K562 (cell line): Measurements from ENCODE around the gene ACTN1. TPM values are rescaled to one million over a fixed set of nuclear protein-coding genes. Genes with fewer than 3 reads are reported as not detected.

ENCODE experiments used
- ATAC-seq: fragments of 200-7000 bp; cut with Tn5 transposase; 3 replicates; pipeline ENCODE4 v1.9.1; 2020; ENCODE audit warnings: moderate library complexity
- BruUV-seq: library from RNA; stranded (reverse); fragments of 400-500 nt; replicated peaks from 2 replicates; lab custom pipeline; 2021; lab: Mats Ljungman, UMichigan
- CTCF ChIA-PET: fragments of 300-600 bp; formaldehyde crosslinking; extraction: SDS; loops from one replicate; lab custom pipeline; 2021; ENCODE audit warnings: low intra/inter-chr PET ratio; lab: Yijun Ruan, JAX
- POLR2A ChIA-PET: fragments of 300-600, 350-650 bp; sonication (Branson Sonifier 250); formaldehyde crosslinking; extraction: SDS; loops from one replicate; lab custom pipeline; 2021; ENCODE audit warnings: antibody characterized with exemption, inconsistent platforms; lab: Yijun Ruan, JAX
- DNase-seq, 4 experiments: peaks; one replicate each; pipeline versions ENCODE4 v3.0.0 to v3.0.0-alpha.2; 2011 to 2018; ENCODE audit warnings: low spot score in 3 of 4, mixed read lengths in 3 of 4; ENCODE audit errors: extremely low read depth in 1 of 4
- FAIRE-seq: peaks from 2 replicates; lab custom pipeline; 2011; peaks lifted over from hg19 to GRCh38; lab: Jason Lieb, UNC
- H2AFZ ChIP-seq: 2 replicates; pipeline ENCODE4 v1.6.0; 2011; ENCODE audit warnings: low read depth, low read length, control low read depth, inconsistent platforms
- H3K27ac ChIP-seq: fragments of 200-600 bp; 3 replicates; pipeline ENCODE4 v1.8.0; 2011; ENCODE audit warnings: low read depth, mild to moderate bottlenecking, control low read depth, inconsistent platforms, low read length, moderate library complexity, mixed read lengths; ENCODE audit errors: extremely low read depth
- H3K27me3 ChIP-seq, 2 experiments: fragments of 300-600 bp in 1 of 2; 2 replicates in 1 of 2; 3 replicates in 1 of 2; pipeline versions ENCODE4 v1.6.0 to v1.8.0; 2011; ENCODE audit warnings: inconsistent platforms in 2 of 2, low read length in 2 of 2, mild to moderate bottlenecking in 1 of 2, mixed read lengths in 1 of 2, moderate library complexity in 1 of 2; ENCODE audit not compliant: control insufficient read depth in 2 of 2, insufficient read depth in 2 of 2
- H3K36me3 ChIP-seq: fragments of 300-600 bp; 3 replicates; pipeline ENCODE4 v1.8.0; 2011; ENCODE audit warnings: mild to moderate bottlenecking, low read length, inconsistent platforms; ENCODE audit not compliant: control insufficient read depth, insufficient read depth
- H3K4me1 ChIP-seq, 2 experiments: fragments of 200-600 bp in 1 of 2; replicated peaks in 1 of 2; 2 replicates in 1 of 2; 3 replicates in 1 of 2; pipeline versions ENCODE4 v1.5.1 to v1.8.0; 2011; ENCODE audit warnings: inconsistent platforms in 2 of 2, low read length in 2 of 2, mild to moderate bottlenecking in 1 of 2, mixed read lengths in 1 of 2, moderate library complexity in 1 of 2; ENCODE audit not compliant: control insufficient read depth in 2 of 2, insufficient read depth in 2 of 2
- H3K4me2 ChIP-seq: 2 replicates; pipeline ENCODE4 v1.6.1; 2011; ENCODE audit warnings: low read length, control low read depth, inconsistent platforms, mixed read lengths; ENCODE audit not compliant: insufficient read depth
- H3K4me3 ChIP-seq: fragments of 200-600 bp; sonication (generic), shearing (Covaris generic); 2 replicates; pipeline ENCODE4 v1.5.1; 2016; ENCODE audit warnings: control low read depth, inconsistent platforms
- H3K79me2 ChIP-seq: fragments of 200-600 bp; 3 replicates; pipeline ENCODE4 v1.8.0; 2011; ENCODE audit warnings: low read length, inconsistent platforms; ENCODE audit not compliant: control insufficient read depth, insufficient read depth
- H3K9ac ChIP-seq, 2 experiments: 2 replicates each; pipeline versions ENCODE4 v1.6.0 to v1.6.1; 2011; ENCODE audit warnings: low read depth in 2 of 2, low read length in 2 of 2, control low read depth in 1 of 2, inconsistent platforms in 1 of 2, mild to moderate bottlenecking in 1 of 2, mixed read lengths in 1 of 2; ENCODE audit not compliant: insufficient read depth in 1 of 2
- H3K9me1 ChIP-seq: one replicate; pipeline ENCODE4 v1.6.0; 2011; ENCODE audit warnings: inconsistent platforms, mild to moderate bottlenecking, low read length, moderate library complexity; ENCODE audit not compliant: control insufficient read depth, insufficient read depth
- H3K9me3 ChIP-seq: replicated peaks from 2 replicates; pipeline ENCODE4 v1.5.1; 2011; ENCODE audit warnings: low read depth, low read length, inconsistent platforms; ENCODE audit not compliant: control insufficient read depth, insufficient read depth
- H4K20me1 ChIP-seq: replicated peaks from 2 replicates; pipeline ENCODE4 v1.6.1; 2011; ENCODE audit warnings: low read length, inconsistent platforms, mixed read lengths; ENCODE audit not compliant: control insufficient read depth, insufficient read depth
- DNMT1 ChIP-seq: fragments of 450-650 bp; IDR thresholded peaks from 2 replicates; pipeline ENCODE4 v1.6.1; 2016; ENCODE audit warnings: antibody characterized with exemption, mild to moderate bottlenecking
- EHMT2 ChIP-seq: fragments of 450-650 bp; IDR thresholded peaks from 2 replicates; pipeline ENCODE4 v1.6.1; 2018; ENCODE audit warnings: antibody characterized with exemption
- HINFP ChIP-seq: fragments of 450-650 bp; conservative IDR thresholded peaks from 2 replicates; pipeline ENCODE4 v1.6.1; 2016; ENCODE audit warnings: missing genetic modification characterization, low read depth, mild to moderate bottlenecking, control low read depth, missing compliant biosample characterization
- POLR3G ChIP-seq: IDR thresholded peaks from 2 replicates; pipeline ENCODE4 v1.6.1; 2011; ENCODE audit not compliant: insufficient read length, insufficient replicate concordance; ENCODE audit errors: extremely low read depth
- RFX7 ChIP-seq: fragments of 250-450 bp; sonication (Bioruptor Pico); IDR thresholded peaks from 2 replicates; pipeline ENCODE4 v1.5.1; 2021; ENCODE audit warnings: mild to moderate bottlenecking
- STAT5A ChIP-seq: IDR thresholded peaks from 2 replicates; pipeline ENCODE4 v1.6.1; 2012; ENCODE audit warnings: low read length, inconsistent platforms, borderline replicate concordance
- TFAM ChIP-seq: fragments of 250-450 bp; sonication (Bioruptor Pico); conservative IDR thresholded peaks from 2 replicates; pipeline ENCODE4 v1.5.0; 2021; ENCODE audit warnings: mild to moderate bottlenecking, moderate library complexity
- ZNF644 ChIP-seq: fragments of 200-800 bp; sonication (Bioruptor generic); IDR thresholded peaks from 2 replicates; pipeline ENCODE4 v1.6.1; 2016; ENCODE audit warnings: low read depth, missing genetic modification characterization, missing compliant biosample characterization
- ZNF655 ChIP-seq: fragments of 250-450 bp; sonication (Bioruptor Pico); IDR thresholded peaks from 2 replicates; pipeline ENCODE4 v1.5.0; 2021
- WGBS: fragments of 100-300 bp; shearing (Covaris generic); methylation state at CpG from one replicate; pipeline ENCODE4 v1.1.6; 2016; ENCODE audit warnings: low coverage, mixed read lengths; ENCODE audit not compliant: insufficient coverage; ENCODE audit errors: missing lambda C conversion rate; 5-methylcytosine and 5-hydroxymethylcytosine counted together
- in situ Hi-C: fragments of 300-500 bp; cut with MboI; formaldehyde crosslinking; loops from 4 replicates; pipeline ENCODE4 v1.15.0; 2018; ENCODE audit warnings: inconsistent platforms, mixed read lengths
- intact Hi-C: fragments of 100-400 bp; cut with micrococcal nuclease; formaldehyde crosslinking; loops from 2 replicates; pipeline ENCODE4 v1.14.2; 2022
- polyA plus RNA-seq, 8 experiments: library from polyadenylated mRNA; depleted of rRNA in 4 of 8; stranded (reverse) in 5 of 8; unstranded in 3 of 8; fragments of >200 nt; fragmentation: Nextera tagmentation in 2 of 8; fragmentation: Illumina TruSeq in 1 of 8; extraction: Ambion mirVana in 2 of 8; extraction: Trizol in 1 of 8; gene quantifications; 2 replicates each; pipeline versions ENCODE4 v1.2.1 to v1.2.3, GENCODE V29; 2011 to 2014; ENCODE audit warnings: inconsistent platforms in 1 of 8, missing spikeins in 1 of 8
- total RNA-seq, 7 experiments: library from RNA; depleted of rRNA in 6 of 7; stranded (reverse); fragments of >200 nt in 6 of 7; fragmentation: Illumina TruSeq in 2 of 7; extraction: Trizol in 2 of 7; gene quantifications; 2 replicates each; pipeline versions ENCODE4 v1.2.1 to v1.2.3, GENCODE V29; 2011 to 2021; ENCODE audit warnings: low replicate concordance in 1 of 7
- TF ChIP-seq, protein P1 (sequence below): fragments of 250-450 bp; sonication (Bioruptor Pico); IDR thresholded peaks from 2 replicates; pipeline ENCODE4 v1.8.0; 2021; ENCODE audit warnings: borderline replicate concordance, mild to moderate bottlenecking, moderate library complexity; ENCODE audit not compliant: poor library complexity, severe bottlenecking
- TF ChIP-seq, protein P2 (sequence below): sonication (generic); formaldehyde crosslinking; IDR thresholded peaks from 2 replicates; pipeline ENCODE4 v1.8.1; 2023; ENCODE audit warnings: mild to moderate bottlenecking, missing genetic modification reagents

The ACTN1 gene
- total and polyA plus RNA-seq, 9 of the 15 experiments (the other 6 are each of a cell fraction or from before 2014, with no cell fraction given) = 2.2 to 67.7 (median 34.5) TPM

- no peak for TF ChIP-seq RFX7 (CRISPR knock-in tag)
These were observed 14.6 kb downstream of the ACTN1 start (continued) for GRCh38 chr14:68964300-68965093.

- no peak for FAIRE-seq
- H3K27ac ChIP-seq = no peak overlapping the region
- peaks cover 12 to 14% of the 10 kb centered on the region in 2 experiments; a peak in 4 of 5 replicates for H3K4me1 ChIP-seq
- no peak overlapping the region for H2AFZ ChIP-seq
- no peaks in the 10 kb centered on the region for H3K9me3 ChIP-seq
- 92% methylated on average over 3 of the region's 3 CpGs for WGBS
- ChIA-PET POLR2A (no interaction called here), CTCF (no interaction called here)
- ATAC-seq = no peak
- DNase-seq = no peak
- no peaks in the 10 kb centered on the region for H3K9me1 ChIP-seq
- TF ChIP-seq EHMT2 (no peak), HINFP (tag) (no peak), ZNF655 (no peak), STAT5A (no peak), TFAM (CRISPR knock-in tag) (no peak), DNMT1 (no peak), ZNF644 (tag) (no peak), POLR3G (no peak)
- TF ChIP-seq, protein P1, sequence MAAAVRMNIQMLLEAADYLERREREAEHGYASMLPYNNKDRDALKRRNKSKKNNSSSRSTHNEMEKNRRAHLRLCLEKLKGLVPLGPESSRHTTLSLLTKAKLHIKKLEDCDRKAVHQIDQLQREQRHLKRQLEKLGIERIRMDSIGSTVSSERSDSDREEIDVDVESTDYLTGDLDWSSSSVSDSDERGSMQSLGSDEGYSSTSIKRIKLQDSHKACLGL (CRISPR knock-in tag) = no peak
- TF ChIP-seq, protein P2, sequence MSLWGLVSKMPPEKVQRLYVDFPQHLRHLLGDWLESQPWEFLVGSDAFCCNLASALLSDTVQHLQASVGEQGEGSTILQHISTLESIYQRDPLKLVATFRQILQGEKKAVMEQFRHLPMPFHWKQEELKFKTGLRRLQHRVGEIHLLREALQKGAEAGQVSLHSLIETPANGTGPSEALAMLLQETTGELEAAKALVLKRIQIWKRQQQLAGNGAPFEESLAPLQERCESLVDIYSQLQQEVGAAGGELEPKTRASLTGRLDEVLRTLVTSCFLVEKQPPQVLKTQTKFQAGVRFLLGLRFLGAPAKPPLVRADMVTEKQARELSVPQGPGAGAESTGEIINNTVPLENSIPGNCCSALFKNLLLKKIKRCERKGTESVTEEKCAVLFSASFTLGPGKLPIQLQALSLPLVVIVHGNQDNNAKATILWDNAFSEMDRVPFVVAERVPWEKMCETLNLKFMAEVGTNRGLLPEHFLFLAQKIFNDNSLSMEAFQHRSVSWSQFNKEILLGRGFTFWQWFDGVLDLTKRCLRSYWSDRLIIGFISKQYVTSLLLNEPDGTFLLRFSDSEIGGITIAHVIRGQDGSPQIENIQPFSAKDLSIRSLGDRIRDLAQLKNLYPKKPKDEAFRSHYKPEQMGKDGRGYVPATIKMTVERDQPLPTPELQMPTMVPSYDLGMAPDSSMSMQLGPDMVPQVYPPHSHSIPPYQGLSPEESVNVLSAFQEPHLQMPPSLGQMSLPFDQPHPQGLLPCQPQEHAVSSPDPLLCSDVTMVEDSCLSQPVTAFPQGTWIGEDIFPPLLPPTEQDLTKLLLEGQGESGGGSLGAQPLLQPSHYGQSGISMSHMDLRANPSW = no peak
- BruUV-seq = no TSS peak
- H3K36me3 ChIP-seq = 0 out of 3 replicates have a peak, but pooled peaks cover 3% of the 10 kb centered on the region
- H3K27me3 ChIP-seq = no peaks in the 10 kb centered on the region
- H4K20me1 ChIP-seq = peaks cover 24% of the 10 kb centered on the region
- no peak overlapping the region for H3K9ac ChIP-seq
- H3K4me3 ChIP-seq = no peak overlapping the region
- intact Hi-C loops = no loop called here
- no peak overlapping the region for H3K4me2 ChIP-seq
- in situ Hi-C loops = no loop called here
- peaks cover 34% of the 10 kb centered on the region for H3K79me2 ChIP-seq
These were observed 16.4 kb downstream of the ACTN1 start for GRCh38 chr14:68962681-68963080.
